ENCODE results near the gene CNPY1. TPM values are rescaled to one million over a fixed set of nuclear protein-coding genes. Genes with fewer than 3 reads are reported as not detected.

Gene CNPY1
- total RNA-seq, 5 donors from 2014 or later (not counting 1 experiment from before 2014, with no cell fraction given) = not detected

GRCh38 chr7:155571581-155572345, 25.4 kb upstream of the CNPY1 start:
- no peaks in the 10 kb centered on the region for H3K36me3 ChIP-seq (ENCODE audit: control insufficient read depth in 2 of 2, extremely low read depth in 1 of 2, insufficient read depth in 1 of 2, low read length in 1 of 2)
- H3K4me1 ChIP-seq (ENCODE audit: control insufficient read depth in 1 of 2, extremely low read depth in 1 of 2, insufficient read depth in 2 of 2, low read length in 2 of 2) = no peaks in the 10 kb centered on the region
- ATAC-seq (replicated peaks in 1 of 4) (no peak), DNase-seq (no peak)
- no peaks in the 10 kb centered on the region for H3K9me3 ChIP-seq
- H3K27ac ChIP-seq (ENCODE audit: low read length) = no peak overlapping the region
- H3K9me3 Mint-ChIP-seq = no peaks in the 10 kb centered on the region
- H3K4me3 ChIP-seq (ENCODE audit: control insufficient read depth in 1 of 2, extremely low read depth in 1 of 2, low read length in 1 of 2) = no peak overlapping the region
- no peak overlapping the region for H3K4me3 Mint-ChIP-seq
- H3K27me3 ChIP-seq (replicated peaks in 1 of 2; ENCODE audit: control insufficient read depth in 2 of 2, extremely low read depth in 1 of 2, insufficient read depth in 2 of 2, low read length in 1 of 2) = peaks cover 0 to 9% of the 10 kb centered on the region in 2 experiments
- H3K27me3 Mint-ChIP-seq = peaks cover 7 to 9% of the 10 kb centered on the region in 2 donors
- ChIA-PET CTCF (no interaction called here), POLR2A (no interaction called here)
- no peaks in the 10 kb centered on the region for H3K36me3 Mint-ChIP-seq
- H3K4me1 Mint-ChIP-seq = no peaks in the 10 kb centered on the region
- WGBS (ENCODE audit: insufficient coverage) = 81% methylated on average over 5 of the region's 11 CpGs
- H3K27ac Mint-ChIP-seq = no peak overlapping the region

GRCh38 chr7:155570991-155571390, 24.6 kb upstream of the CNPY1 start:
- Mint-ChIP-seq H3K27me3 (peaks cover 7 to 9% of the 10 kb centered on the region in 2 donors), H3K4me1 (no peaks in the 10 kb centered on the region), H3K9me3 (no peaks in the 10 kb centered on the region), H3K36me3 (no peaks in the 10 kb centered on the region), H3K4me3 (no peak overlapping the region), H3K27ac (no peak overlapping the region)
- DNase-seq = no peak
- ChIA-PET POLR2A (no interaction called here), CTCF (interaction anchor here in 1 of 2 donors (0.6 kb wide), 1 partner anchor 534 kb away, joined by 3 read pairs; no protein-coding TSS in a partner anchor)
- no peaks in the 10 kb centered on the region for H3K4me1 ChIP-seq (ENCODE audit: control insufficient read depth in 1 of 2, extremely low read depth in 1 of 2, insufficient read depth in 2 of 2, low read length in 2 of 2)
- H3K4me3 ChIP-seq (ENCODE audit: control insufficient read depth in 1 of 2, extremely low read depth in 1 of 2, low read length in 1 of 2) = no peak overlapping the region
- no peak overlapping the region for H3K27ac ChIP-seq (ENCODE audit: low read length)
- WGBS (ENCODE audit: insufficient coverage) = 67% methylated on average over 6 of the region's 6 CpGs
- no peaks in the 10 kb centered on the region for H3K9me3 ChIP-seq
- ATAC-seq (replicated peaks in 1 of 4) = no peak
- H3K36me3 ChIP-seq (ENCODE audit: control insufficient read depth in 2 of 2, extremely low read depth in 1 of 2, insufficient read depth in 1 of 2, low read length in 1 of 2) = no peaks in the 10 kb centered on the region
- peaks cover 0 to 8% of the 10 kb centered on the region in 2 experiments for H3K27me3 ChIP-seq (replicated peaks in 1 of 2; ENCODE audit: control insufficient read depth in 2 of 2, extremely low read depth in 1 of 2, insufficient read depth in 2 of 2, low read length in 1 of 2)

GRCh38 chr7:155570171-155570958, 24.0 kb upstream of the CNPY1 start:
- Histone ChIP-seq H3K9me3 (no peaks in the 10 kb centered on the region), H3K36me3 (ENCODE audit: control insufficient read depth in 2 of 2, extremely low read depth in 1 of 2, insufficient read depth in 1 of 2, low read length in 1 of 2) (no peaks in the 10 kb centered on the region), H3K27ac (ENCODE audit: low read length) (no peak overlapping the region), H3K4me1 (ENCODE audit: control insufficient read depth in 1 of 2, extremely low read depth in 1 of 2, insufficient read depth in 2 of 2, low read length in 2 of 2) (no peaks in the 10 kb centered on the region), H3K4me3 (ENCODE audit: control insufficient read depth in 1 of 2, extremely low read depth in 1 of 2, low read length in 1 of 2) (no peak overlapping the region), H3K27me3 (replicated peaks in 1 of 2; ENCODE audit: control insufficient read depth in 2 of 2, extremely low read depth in 1 of 2, insufficient read depth in 2 of 2, low read length in 1 of 2) (peaks cover 0 to 8% of the 10 kb centered on the region in 2 experiments)
- no peaks in the 10 kb centered on the region for H3K4me1 Mint-ChIP-seq
- no peak for ATAC-seq (replicated peaks in 1 of 4)
- ChIA-PET CTCF (interaction anchor here in 1 of 2 donors (0.6 kb wide), 1 partner anchor 533 kb away, joined by 3 read pairs; no protein-coding TSS in a partner anchor), POLR2A (no interaction called here)
- DNase-seq = no peak
- no peak overlapping the region for H3K4me3 Mint-ChIP-seq
- 96% methylated on average over 16 of the region's 28 CpGs for WGBS (ENCODE audit: insufficient coverage)
- H3K27me3 Mint-ChIP-seq = peaks cover 7 to 9% of the 10 kb centered on the region in 2 donors
- no peaks in the 10 kb centered on the region for H3K36me3 Mint-ChIP-seq
- H3K9me3 Mint-ChIP-seq = no peaks in the 10 kb centered on the region
- no peak overlapping the region for H3K27ac Mint-ChIP-seq

GRCh38 chr7:155569681-155570080, 23.3 kb upstream of the CNPY1 start:
- Histone ChIP-seq H3K36me3 (ENCODE audit: control insufficient read depth in 2 of 2, extremely low read depth in 1 of 2, insufficient read depth in 1 of 2, low read length in 1 of 2) (no peaks in the 10 kb centered on the region), H3K27ac (ENCODE audit: low read length) (no peak overlapping the region), H3K4me1 (ENCODE audit: control insufficient read depth in 1 of 2, extremely low read depth in 1 of 2, insufficient read depth in 2 of 2, low read length in 2 of 2) (no peaks in the 10 kb centered on the region), H3K9me3 (no peaks in the 10 kb centered on the region), H3K4me3 (ENCODE audit: control insufficient read depth in 1 of 2, extremely low read depth in 1 of 2, low read length in 1 of 2) (no peak overlapping the region), H3K27me3 (replicated peaks in 1 of 2; ENCODE audit: control insufficient read depth in 2 of 2, extremely low read depth in 1 of 2, insufficient read depth in 2 of 2, low read length in 1 of 2) (peaks cover 0 to 8% of the 10 kb centered on the region in 2 experiments)
- Mint-ChIP-seq H3K4me1 (no peaks in the 10 kb centered on the region), H3K36me3 (no peaks in the 10 kb centered on the region), H3K27ac (no peak overlapping the region), H3K9me3 (no peaks in the 10 kb centered on the region), H3K4me3 (no peak overlapping the region), H3K27me3 (peaks cover 7 to 9% of the 10 kb centered on the region in 2 donors)
- no peak for DNase-seq
- WGBS (ENCODE audit: insufficient coverage) = 83% methylated on average over 11 of the region's 11 CpGs
- ChIA-PET POLR2A (no interaction called here), CTCF (no interaction called here)
- no peak for ATAC-seq (replicated peaks in 1 of 4)

- DNase-seq = no peak
- Histone ChIP-seq H3K4me3 (ENCODE audit: control insufficient read depth in 1 of 2, extremely low read depth in 1 of 2, low read length in 1 of 2) (no peak overlapping the region), H3K27me3 (replicated peaks in 1 of 2; ENCODE audit: control insufficient read depth in 2 of 2, extremely low read depth in 1 of 2, insufficient read depth in 2 of 2, low read length in 1 of 2) (peaks cover 0 to 8% of the 10 kb centered on the region in 2 experiments), H3K9me3 (no peaks in the 10 kb centered on the region), H3K4me1 (ENCODE audit: control insufficient read depth in 1 of 2, extremely low read depth in 1 of 2, insufficient read depth in 2 of 2, low read length in 2 of 2) (no peaks in the 10 kb centered on the region), H3K27ac (ENCODE audit: low read length) (no peak overlapping the region), H3K36me3 (ENCODE audit: control insufficient read depth in 2 of 2, extremely low read depth in 1 of 2, insufficient read depth in 1 of 2, low read length in 1 of 2) (no peaks in the 10 kb centered on the region)
- no peak overlapping the region for H3K27ac Mint-ChIP-seq
- WGBS (ENCODE audit: insufficient coverage) = no CpG with 5 or more reads among the region's 10 CpGs
- H3K36me3 Mint-ChIP-seq = no peaks in the 10 kb centered on the region
- H3K27me3 Mint-ChIP-seq = peaks cover 7 to 9% of the 10 kb centered on the region in 2 donors
- POLR2A ChIA-PET = no interaction called here
- CTCF ChIA-PET = no interaction called here
- H3K4me3 Mint-ChIP-seq = no peak overlapping the region
- H3K9me3 Mint-ChIP-seq = no peaks in the 10 kb centered on the region
- no peak for ATAC-seq (replicated peaks in 1 of 4)
- H3K4me1 Mint-ChIP-seq = no peaks in the 10 kb centered on the region
Measured at GRCh38 chr7:155568842-155569494, 22.6 kb upstream of the CNPY1 start.

GRCh38 chr7:155568333-155568660, 21.9 kb upstream of the CNPY1 start:
- Mint-ChIP-seq H3K4me3 (no peak overlapping the region), H3K4me1 (no peaks in the 10 kb centered on the region), H3K27me3 (peaks cover 7 to 9% of the 10 kb centered on the region in 2 donors), H3K9me3 (no peaks in the 10 kb centered on the region), H3K36me3 (no peaks in the 10 kb centered on the region), H3K27ac (no peak overlapping the region)
- POLR2A ChIA-PET = no interaction called here
- peaks cover 0 to 8% of the 10 kb centered on the region in 2 experiments for H3K27me3 ChIP-seq (replicated peaks in 1 of 2; ENCODE audit: control insufficient read depth in 2 of 2, extremely low read depth in 1 of 2, insufficient read depth in 2 of 2, low read length in 1 of 2)
- ATAC-seq (replicated peaks in 1 of 4) (no peak), DNase-seq (no peak)
- H3K9me3 ChIP-seq = no peaks in the 10 kb centered on the region
- no peaks in the 10 kb centered on the region for H3K36me3 ChIP-seq (ENCODE audit: control insufficient read depth in 2 of 2, extremely low read depth in 1 of 2, insufficient read depth in 1 of 2, low read length in 1 of 2)
- WGBS (ENCODE audit: insufficient coverage) = 77% methylated on average over 4 of the region's 5 CpGs
- no peak overlapping the region for H3K4me3 ChIP-seq (ENCODE audit: control insufficient read depth in 1 of 2, extremely low read depth in 1 of 2, low read length in 1 of 2)
- no peak overlapping the region for H3K27ac ChIP-seq (ENCODE audit: low read length)
- H3K4me1 ChIP-seq (ENCODE audit: control insufficient read depth in 1 of 2, extremely low read depth in 1 of 2, insufficient read depth in 2 of 2, low read length in 2 of 2) = no peaks in the 10 kb centered on the region
- CTCF ChIA-PET = no interaction called here
